Activated naive CD4-positive, alpha-beta T cell treated with anti-CD3 and anti-CD28 coated beads, Interleukin-2, amount 50 U/mL, for 16 hours (primary cell): ENCODE data around the gene DPYD.

Source experiments
- DNase-seq: peaks from one replicate; pipeline ENCODE4 v3.0.0-alpha.2; 2020

The DPYD gene

DNA sequence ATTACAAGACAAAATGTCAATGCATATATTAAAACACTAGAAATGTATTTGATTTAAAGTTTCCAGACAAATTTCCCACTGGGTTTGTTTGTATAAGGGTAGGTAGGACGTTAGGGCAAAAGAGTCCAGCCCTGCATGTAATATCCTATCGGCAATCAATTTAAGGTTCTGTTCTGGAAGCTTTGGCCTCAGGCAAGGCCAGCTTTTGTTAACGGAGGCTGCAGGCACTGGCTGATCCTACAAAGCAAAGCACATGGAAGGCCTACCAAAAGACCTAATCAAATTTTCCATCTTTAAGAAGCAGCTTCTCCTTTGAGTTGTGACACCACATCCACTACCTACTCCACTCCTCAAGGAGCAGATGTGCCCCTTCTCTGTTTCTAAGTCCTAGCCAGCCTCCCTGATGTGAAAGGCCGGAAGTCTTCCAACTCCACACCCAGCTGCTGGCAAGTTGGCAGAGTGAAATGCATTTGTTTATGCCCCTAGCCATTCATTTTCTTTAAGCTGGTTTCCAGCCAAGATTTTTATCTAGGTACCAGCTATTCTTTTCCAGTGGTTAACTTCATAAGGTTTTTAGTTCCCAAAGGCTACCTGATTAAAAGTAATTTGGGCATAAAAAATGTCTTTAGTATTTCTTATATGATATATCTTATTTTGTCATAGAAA, 746.7 kb downstream of the DPYD start:
- DNase-seq = no peak

DNA sequence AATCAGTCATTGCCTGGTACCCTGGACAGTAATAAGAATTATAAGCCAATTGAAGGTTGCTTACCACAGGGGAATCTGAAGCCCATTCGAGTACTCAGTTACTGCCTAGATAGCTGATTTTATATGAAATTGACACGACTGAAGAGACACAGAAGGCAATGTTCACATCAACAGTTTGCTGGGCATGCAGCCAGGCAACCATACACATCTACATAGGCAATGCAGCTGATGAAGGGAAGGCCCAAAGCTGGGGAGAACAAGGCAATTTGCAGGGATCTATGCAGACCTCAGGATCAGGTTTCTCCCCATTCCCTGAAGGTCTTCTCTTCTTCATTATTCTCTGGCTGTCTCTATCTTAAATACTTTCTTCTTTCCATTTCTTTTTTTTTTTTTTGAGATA, 750.5 kb downstream of the DPYD start:
- DNase-seq = no peak

DNA sequence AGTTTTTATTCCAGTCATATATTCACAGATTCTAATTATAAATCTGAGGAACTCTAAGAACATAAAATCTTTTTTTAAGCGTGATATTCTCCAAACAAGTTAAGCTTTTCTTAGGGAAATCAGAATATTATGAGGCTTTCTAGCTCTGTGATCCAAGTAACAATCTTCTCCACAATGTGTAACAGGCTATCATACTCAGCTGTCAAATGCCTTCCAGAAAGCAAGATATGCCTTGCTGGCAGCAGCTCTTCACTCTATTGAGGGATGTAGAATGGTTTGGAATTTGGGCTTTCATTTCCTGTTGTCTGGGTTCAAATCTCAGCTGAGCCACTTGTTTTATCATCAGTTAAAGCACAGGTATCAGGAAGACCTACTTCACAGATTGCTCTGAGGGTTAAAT, 752.8 kb downstream of the DPYD start:
- no peak for DNase-seq

DNA sequence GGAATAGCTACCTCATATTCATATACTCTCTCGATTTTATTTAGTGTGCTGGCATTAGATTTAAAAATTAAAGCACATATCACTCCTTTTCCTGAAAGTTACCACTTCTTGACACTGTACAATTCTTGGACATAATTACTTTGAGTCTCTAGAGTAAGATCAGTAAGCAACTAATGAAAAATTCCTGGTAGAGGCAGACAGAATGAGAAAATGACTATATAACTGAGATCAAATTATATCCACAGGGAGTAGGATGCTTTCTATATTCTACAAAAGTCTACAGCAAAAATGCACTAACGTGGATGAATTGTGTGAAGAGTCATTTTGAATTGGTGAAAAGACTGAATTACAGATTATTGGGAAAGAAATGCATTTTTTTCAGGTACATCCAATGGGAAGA, 753.6 kb downstream of the DPYD start:
- no peak for DNase-seq

DNA sequence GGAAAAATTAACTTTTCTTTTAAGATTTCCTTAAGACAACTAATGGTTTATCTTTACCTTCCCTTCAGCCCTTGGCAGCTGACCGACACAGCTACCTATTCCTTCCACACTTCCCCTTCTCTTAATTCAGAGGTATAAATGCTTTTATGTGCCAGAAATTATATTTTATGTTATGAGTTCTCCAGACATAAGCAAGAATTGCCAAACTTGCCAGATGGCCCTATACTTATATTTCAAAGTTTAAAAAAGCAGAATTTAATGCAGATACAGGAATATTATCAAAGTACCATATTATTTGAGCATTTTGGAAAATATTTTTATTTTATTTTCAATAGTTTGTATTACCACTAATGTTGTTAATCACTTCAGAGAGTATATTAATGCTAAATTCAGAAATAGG, 754.2 kb downstream of the DPYD start:
- DNase-seq = no peak

DNA sequence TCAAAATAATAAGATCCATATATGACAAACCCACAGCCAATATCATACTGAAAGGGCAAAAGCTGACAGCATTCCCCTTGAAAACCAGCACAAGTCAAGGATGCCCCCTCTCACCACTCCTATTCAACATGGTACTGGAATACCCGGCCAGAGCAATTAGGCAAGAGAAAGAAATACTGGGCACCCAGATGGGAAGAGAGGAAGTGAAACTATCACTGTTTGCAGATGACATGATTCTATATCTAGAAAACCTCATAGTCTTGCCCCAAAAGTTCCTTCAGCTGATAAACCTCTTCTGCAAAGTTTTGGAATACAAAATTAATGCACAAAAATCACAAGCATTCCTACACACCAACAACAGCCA, 756.6 kb downstream of the DPYD start:
- no peak for DNase-seq

DNA sequence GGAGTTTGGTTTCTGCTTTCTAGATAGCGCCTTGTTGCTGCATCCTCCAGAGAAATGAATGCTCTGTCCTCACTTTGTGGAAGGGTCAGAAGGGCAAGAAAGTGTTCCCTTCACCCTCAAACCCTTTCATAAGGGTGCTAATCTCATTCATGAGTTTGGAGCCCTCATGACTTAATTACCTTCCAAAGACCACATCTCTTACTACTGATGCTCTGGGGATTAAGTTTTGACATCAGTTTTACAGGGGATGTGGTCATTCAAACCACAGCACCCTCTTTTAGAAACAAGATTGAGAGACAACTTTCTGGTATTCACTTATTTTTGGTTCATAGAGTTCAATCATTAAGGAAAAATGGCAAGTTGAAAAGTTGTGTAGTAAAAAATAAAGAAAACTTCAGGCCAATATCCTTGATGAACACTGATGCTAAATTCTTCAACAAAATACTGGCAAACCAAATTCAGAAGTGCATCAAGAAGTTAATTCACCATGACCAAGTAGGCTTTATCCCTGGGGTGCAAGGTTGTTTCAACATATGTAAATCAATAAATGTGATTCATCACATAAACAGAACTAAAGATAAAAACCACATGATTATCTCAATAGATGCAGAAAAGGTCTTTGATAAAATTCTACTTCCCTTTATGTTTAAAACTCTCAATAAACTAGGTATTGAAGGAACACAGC, 757.1 kb downstream of the DPYD start:
- no peak for DNase-seq

DNA sequence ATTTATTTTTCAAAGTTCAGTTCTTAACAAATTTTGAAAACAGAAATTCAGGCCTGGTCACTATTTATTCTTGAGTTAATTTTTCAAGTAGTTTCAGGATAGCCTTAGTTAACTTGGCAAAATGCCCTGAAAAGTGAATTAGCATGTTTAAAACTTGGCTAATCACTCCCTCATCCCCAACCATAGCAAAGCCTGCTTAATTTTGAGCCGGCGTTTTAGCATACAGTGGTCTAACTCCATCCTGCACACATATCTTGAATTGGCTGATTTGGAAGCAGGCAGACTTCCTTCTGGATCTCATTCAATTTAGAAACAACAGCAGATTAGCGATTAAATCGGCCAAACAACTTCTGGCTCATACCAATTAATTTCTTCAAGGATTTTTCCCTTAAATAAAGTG, 760.0 kb downstream of the DPYD start:
- no peak for DNase-seq

DNA sequence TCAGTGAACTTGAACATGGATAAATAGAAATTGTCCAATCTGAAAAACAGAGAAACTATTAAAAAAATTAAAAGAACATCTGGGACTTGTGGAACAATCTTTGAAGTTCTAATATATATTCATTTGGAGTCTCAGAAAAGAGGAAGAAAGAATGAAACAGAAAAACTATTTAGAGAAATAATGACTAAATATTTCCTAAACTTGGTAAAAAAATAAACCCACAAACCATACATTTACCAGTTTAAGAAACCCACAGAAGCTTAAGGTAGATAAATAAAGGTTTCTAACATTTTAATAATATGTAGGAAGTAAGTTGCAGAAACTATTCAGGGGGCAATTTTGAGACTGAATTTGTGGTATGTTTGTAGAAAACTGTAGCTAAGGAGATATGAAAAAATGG, 761.5 kb downstream of the DPYD start:
- no peak for DNase-seq

DNA sequence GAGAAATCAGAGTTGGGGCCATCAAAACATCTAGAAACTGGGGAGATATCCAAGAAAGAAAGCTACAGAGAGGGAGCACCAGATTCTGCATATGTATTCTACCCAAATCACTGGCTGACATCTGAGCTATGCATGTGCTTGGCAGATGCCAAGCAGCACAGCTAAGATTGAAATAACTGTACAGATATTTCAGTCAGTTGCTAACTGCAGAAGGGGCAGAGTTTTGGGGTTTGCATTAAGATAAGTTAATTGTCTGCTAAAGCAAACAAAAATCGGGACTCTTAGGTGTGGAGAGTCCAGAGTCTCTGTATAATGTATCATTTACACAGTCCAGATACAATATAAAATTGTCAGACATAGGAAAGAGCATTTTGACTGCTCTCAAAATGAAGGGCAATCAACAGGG, 762.1 kb downstream of the DPYD start:
- no peak for DNase-seq

DNA sequence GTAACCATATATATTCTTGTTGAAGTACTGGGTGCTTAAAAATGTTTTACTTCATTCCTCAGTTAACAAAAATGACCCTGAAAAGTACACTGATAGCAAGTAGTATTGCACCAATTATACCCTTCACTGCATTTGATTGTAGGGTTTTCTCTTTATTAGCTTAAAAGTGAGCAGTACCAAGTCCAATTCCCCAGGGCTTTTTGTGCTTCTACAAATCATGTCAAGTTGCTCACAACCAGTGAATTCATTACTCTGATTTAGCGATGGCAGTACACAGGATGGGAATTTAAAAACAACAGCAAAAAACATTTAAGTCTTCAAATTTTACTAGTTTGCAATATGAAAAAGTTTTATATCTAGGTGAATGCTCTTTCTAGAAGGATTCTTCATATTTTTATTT, 762.8 kb downstream of the DPYD start:
- DNase-seq = no peak

DNA sequence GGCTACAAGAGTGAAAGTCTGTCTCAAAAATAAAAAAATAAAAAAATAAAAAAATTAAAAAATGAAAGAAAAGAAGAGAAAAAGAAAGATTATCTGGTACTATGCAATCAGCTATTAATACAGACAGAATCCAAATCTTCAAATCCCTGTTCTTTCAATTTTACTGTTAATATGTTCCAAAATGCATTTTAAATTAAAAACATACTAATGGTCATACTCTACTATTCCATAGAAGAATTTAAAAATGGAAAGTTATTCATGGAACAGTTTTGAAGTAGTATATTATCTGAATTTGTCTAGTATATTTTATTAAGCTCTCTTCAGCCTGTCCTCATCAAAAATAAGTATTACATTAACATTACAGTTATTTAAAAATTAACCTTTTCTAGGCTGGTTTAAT, 769.2 kb downstream of the DPYD start:
- DNase-seq = no peak

DNA sequence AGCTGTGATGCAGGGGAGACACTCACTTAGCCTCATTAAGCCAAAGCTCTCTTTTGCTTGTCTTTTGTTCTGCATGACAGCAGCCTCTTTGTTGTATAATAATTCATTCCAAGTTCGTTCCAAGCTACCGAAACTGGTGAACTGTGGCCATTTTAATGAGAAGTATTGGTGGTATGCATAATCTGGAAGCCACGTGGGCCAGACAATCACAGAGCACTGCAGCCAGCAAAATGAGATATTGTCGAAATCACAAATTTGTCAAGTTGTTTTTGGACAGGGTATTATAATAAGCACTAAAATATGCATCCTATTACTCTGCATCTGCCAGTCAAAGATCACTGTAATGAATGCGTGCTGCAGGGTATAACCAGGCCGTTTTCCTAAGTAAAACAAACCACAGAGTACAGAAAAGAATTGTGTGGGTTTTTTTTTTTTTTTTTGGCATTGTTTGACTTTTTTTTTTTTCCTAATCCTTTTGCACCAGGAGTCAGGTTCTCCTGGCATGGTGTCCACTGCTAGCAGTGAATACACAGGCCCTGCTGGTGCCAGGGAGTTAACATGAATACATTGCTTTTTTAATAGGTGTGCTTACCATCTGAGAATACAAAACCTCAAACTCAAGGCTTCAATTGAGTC, 775.4 kb downstream of the DPYD start:
- DNase-seq = no peak

DNA sequence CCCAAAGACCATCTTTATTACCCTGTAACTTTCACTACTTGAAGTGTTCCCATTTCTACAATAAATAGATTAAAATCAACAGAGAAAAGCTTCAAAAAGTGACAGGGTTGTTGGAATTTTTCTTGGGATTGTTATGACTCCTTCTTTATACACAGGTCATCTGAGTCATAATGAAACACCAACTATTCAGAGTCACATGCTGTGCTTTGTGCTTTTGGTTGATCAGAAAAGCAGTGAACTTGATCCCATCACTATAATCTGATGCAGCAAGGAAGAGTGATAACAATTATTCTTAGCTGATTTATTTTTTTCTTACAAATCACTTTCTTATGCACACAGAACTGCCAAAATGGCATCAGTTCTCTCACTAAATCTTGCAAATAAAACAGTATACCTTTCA, 776.3 kb downstream of the DPYD start:
- no peak for DNase-seq

DNA sequence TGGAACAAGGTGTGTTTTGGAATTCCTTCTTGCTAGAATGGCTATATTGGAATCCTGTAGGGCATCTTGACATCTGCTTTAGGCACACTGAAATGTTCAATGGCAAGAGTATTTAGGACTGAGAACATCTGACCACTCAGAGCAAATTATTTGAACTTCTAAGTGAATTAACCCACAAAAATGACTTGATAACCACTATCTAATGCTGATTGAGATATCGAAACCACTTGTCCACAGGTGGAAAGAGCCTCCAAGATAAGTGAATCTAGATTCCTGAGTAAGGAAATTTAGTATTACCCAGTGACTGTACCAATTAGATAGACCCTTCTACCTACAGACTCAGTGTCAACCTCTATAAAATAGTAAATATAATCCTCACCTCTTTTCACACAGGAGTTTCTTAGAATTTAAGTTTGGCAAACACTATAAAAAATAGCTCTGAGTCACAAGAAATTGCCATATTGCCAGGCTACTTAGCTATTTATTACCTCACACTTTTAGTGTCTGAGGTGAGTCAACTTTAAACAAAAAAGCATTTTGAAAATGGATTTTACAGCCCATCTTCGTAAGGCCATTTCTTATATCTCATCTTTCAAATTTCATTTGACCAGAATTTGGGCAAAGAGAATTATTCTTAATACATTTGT, 777.5 kb downstream of the DPYD start:
- DNase-seq = no peak

DNA sequence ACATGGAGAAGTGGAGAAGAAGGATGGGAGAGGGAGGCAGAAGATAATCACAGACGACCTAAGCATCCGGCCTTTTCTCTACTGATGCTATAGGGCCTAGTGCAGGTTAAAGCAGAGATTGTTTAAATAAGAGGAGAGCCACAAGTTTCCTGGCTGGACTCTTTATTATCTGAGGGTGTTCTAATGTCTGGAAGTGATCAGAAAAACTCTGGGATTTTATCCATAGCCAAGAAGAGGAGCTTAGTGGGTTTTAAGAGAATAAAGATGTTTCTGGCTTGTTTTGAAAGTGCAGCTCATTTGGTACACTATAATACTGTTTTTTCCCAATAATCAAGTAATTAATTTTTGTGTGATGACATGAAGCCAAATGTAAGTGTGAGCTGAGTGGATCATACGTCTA, 780.2 kb downstream of the DPYD start:
- DNase-seq = no peak

DNA sequence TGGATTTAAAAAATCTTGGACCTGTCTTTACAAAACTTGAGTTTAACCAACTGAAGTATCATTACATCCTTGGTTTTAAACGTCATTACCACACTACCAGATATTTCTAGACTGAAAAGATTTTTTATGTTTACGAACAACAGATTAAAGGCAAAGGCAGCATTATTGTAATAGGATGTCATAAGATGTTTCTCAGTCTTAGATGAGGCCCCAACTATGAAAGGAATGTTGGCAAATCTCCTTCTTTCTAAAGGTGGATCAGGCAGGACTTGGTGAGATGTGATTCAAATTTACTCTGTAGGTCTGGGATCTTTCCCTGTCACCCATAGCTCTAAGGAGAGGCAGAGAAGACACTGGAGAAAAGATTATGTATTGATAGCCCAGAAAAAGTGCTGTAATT, 781.3 kb downstream of the DPYD start:
- DNase-seq = no peak

DNA sequence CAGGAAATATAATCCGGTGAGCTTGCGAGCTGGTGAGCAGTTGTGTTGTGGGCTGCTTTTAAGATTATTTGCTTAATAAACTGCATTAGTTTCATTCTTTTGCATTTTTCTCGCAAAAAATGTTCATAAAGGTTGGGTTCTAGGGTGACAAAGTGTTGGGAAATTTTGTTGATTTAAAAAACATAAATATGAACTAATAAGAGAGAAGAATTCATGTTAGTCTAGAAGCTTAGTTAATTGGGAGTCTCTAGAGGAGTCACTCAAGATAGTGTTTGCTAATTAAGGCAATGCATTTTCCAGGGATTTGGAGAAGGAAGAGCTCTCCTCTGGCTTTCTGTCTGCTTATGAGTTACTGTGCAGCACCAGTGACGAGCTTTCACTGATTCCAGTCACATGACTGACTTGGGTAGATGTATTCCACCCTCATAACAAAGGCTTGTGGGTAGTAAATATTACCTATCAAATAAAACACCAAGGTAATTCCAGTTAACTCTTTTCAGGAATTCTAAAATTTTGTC, 782.3 kb downstream of the DPYD start:
- no peak for DNase-seq

DNA sequence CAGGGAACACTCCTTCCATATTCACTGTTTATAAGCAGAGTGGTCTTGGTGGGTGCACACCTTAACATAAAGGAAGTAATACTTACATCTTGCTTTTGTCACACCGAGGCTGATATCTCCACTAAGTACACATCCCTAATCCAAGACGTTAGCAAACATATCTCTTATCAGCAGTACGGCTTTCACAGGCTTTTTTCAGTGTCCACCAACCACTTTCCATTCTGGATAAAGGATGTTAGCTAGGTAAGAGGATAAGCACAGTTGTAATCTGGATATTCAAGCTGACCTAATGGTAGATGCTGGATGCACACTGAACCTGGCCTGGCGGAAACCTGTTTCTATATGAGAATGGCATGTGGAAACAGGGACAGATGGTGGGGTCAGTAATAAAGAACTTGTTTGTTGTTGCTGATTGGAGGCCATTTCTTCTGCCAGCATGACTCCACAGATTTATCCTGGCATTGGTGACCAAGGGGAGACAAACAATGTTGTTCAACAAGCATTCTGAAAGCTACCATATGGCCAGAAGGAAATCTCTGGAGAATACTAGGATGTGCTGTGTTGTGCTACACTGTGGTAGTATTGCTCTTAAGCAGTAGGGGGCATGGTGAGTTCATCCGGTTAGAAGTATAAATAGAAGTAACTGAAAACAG, 782.8 kb downstream of the DPYD start:
- DNase-seq = no peak

DNA sequence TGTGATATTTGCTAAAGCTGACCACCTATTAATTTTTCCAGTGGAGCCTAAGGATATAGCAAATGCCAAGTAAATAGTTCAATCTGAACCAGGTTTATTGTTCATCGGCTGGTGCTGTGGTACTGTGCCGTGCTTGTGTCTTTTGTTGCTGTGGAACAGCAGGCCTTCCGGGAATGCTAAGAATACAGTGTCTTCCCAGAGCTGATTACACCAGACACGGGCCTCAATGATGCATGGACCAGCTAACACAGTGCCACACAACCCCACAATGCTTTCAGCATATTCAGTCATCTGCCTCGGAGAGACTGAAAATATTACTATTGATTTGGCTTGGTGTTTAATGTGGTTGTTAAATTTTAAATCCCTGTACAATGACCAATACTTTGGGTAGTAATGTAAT, 783.8 kb downstream of the DPYD start:
- DNase-seq = no peak

DNA sequence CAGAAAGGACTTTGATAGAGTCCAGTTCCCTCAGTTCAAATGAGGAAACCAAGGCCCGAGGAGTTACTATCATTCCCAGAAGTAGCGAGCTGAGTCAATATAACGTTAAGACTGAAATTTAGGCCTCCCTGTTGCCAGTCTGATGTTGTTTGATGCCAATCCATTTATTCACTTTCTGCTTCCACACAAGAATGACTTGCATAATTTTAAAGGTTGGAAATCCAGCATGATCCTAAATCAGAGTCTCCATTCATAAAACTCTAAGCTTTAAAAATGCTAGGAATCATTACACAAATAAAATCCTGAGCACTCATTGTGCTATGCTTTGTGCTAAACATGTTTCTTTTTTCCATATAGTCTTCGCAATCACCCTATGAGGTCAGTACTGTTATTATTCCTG, 784.9 kb downstream of the DPYD start:
- no peak for DNase-seq

DNA sequence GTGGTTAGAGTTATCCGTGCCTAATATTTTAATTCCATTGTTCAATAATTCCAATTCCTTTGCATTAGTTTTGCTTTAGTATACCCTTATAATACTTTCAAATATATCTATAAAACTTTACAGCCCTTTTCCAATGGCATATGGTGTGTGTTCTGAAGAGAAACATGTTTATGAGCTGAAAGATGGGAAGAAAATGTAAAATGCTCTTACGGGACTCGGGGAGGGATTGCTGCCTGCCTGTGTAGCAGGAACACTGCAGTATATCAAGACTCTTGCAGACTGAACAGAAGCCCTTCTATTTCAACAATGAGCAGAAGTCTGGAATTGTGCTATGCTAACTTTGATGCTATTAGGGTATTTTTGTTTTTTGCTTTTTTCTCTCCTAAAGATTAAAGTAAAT, 792.4 kb downstream of the DPYD start:
- DNase-seq = no peak

DNA sequence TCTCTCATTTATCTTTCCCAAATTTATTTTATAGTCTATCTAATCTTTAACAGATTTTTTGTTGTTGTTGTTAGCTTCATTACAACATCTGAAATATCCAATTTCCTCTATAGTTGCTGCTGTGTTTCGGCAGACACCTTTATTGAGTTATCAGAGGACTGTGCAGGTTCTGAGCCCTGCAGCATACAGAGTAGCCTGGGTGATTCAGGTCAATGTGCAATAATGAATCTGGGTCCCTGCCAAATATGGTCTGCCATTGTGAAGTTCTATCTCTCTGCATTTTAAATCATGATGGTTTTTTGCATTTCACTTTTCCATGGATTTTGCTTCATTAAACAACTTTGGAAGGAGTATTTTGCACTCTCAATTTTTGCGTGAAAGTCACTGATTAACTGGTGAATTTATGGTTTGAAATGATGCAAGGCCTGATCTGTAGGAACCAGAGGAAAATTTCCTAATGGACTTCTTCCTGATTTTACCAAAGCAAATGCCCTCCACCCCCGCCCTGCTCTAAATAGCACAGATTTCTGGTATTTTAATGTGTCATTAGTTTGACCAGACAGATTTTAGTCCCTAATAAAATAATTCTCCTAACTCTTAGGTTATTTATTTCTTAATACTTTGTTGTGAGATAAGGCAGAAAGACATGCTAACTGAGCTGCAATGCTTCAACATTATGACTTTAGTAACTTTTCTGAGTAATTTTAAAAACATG, 797.0 kb downstream of the DPYD start:
- DNase-seq = no peak
